Gastroesophageal sphincter (tissue), 4 donors: ENCODE data around the gene CFP. TPM values are rescaled to one million over a fixed set of nuclear protein-coding genes. Genes with fewer than 3 reads are reported as not detected.

Experiments
- ATAC-seq: fragments of 150-250 bp; one replicate; pipeline ENCODE4 v1.9.1; 2016; ENCODE audit warnings: mild to moderate bottlenecking, moderate library complexity
- H3K27ac ChIP-seq, 4 donors: fragments of 200-600 bp; sonication (generic) in 3 of 4; 1 replicate in 3 of 4; 2 replicates in 1 of 4; pipeline ENCODE4 v1.5.1; 2016 to 2019
- H3K27me3 ChIP-seq: fragments of 200-600 bp; sonication (generic); one replicate; pipeline ENCODE4 v1.5.1; 2019
- H3K36me3 ChIP-seq, 2 donors: fragments of 200-600 bp; sonication (generic); one replicate each; pipeline ENCODE4 v1.5.1; 2019; ENCODE audit warnings: control low read depth in 1 of 2
- H3K4me1 ChIP-seq, 3 donors: fragments of 200-600 bp; sonication (generic); 1 replicate in 2 of 3; 2 replicates in 1 of 3; pipeline ENCODE4 v1.5.1; 2016 to 2019; ENCODE audit warnings: control low read depth in 2 of 3
- H3K4me3 ChIP-seq, 2 donors: fragments of 200-600 bp; sonication (generic); one replicate each; pipeline ENCODE4 v1.5.1; 2019; ENCODE audit warnings: mild to moderate bottlenecking in 1 of 2, moderate library complexity in 1 of 2
- H3K9me3 ChIP-seq, 3 donors: fragments of 200-600 bp; sonication (generic); one replicate each; pipeline ENCODE4 v1.5.1; 2017 to 2019; ENCODE audit warnings: control low read depth in 2 of 3
- CTCF ChIP-seq, 4 experiments: fragments of 200-600 bp in 2 of 4; fragments of 450-650 bp in 2 of 4; sonication (generic) in 1 of 4; IDR thresholded peaks; one replicate each; pipeline ENCODE4 v1.5.1; 2017 to 2019; ENCODE audit warnings: antibody characterized with exemption in 4 of 4, mild to moderate bottlenecking in 2 of 4, moderate library complexity in 2 of 4
- EP300 ChIP-seq: sonication (generic); formaldehyde crosslinking; IDR thresholded peaks from one replicate; pipeline ENCODE4 v1.6.1; 2017; ENCODE audit warnings: antibody characterized with exemption, mild to moderate bottlenecking
- POLR2A ChIP-seq, 2 donors: fragments of 450-650 bp; IDR thresholded peaks; one replicate each; pipeline ENCODE4 v1.6.1; 2017; ENCODE audit warnings: antibody characterized with exemption in 2 of 2, mild to moderate bottlenecking in 2 of 2, moderate library complexity in 1 of 2
- POLR2AphosphoS5 ChIP-seq: sonication (generic); formaldehyde crosslinking; IDR thresholded peaks from one replicate; pipeline ENCODE4 v1.6.1; 2017; ENCODE audit warnings: antibody characterized with exemption
- WGBS, 2 donors: methylation state at CpG; one replicate each; pipeline ENCODE4 v1.1.5; 2018; ENCODE audit warnings: low coverage in 1 of 2; 5-methylcytosine and 5-hydroxymethylcytosine counted together
- total RNA-seq, 4 donors: library from RNA; depleted of rRNA; stranded (reverse); fragments of >200 nt; gene quantifications; one replicate each; pipeline ENCODE4 v1.1.0, GENCODE V29; 2016

The CFP gene
- total RNA-seq, 4 donors from 2014 or later = 0.78 to 18.4 (median 4.7) TPM

GRCh38 chrX:47623540-47624027, 6.1 kb downstream of the CFP start:
- TF ChIP-seq EP300 (no peak), POLR2A (IDR thresholded peaks at IDR 0.05) (no peak), POLR2AphosphoS5 (no peak), CTCF (IDR thresholded peaks at IDR 0.05) (no peak)
- Histone ChIP-seq H3K27ac (no peak overlapping the region), H3K9me3 (no peaks in the 10 kb centered on the region), H3K27me3 (peaks cover 13% of the 10 kb centered on the region), H3K36me3 (no peaks in the 10 kb centered on the region), H3K4me1 (peaks cover 0 to 18% (median 0%) of the 10 kb centered on the region in 3 donors), H3K4me3 (peak overlapping the region in 1 of 2 donors; percentile 24)
- no peak for ATAC-seq
- 0 to 30% methylated on average over 1 to 14 of the region's 35 CpGs for WGBS, 2 donors

GRCh38 chrX:47621851-47622250, 7.9 kb downstream of the CFP start:
- WGBS, 2 donors = 60 to 84% methylated on average over 1 to 5 of the region's 6 CpGs

GRCh38 chrX:47620303-47620685, 9.4 kb downstream of the CFP start:
- no peak overlapping the region for H3K27ac ChIP-seq
- peaks cover 0 to 18% (median 0%) of the 10 kb centered on the region in 3 donors for H3K4me1 ChIP-seq
- no peak for ATAC-seq
- H3K4me3 ChIP-seq = no peak overlapping the region
- 79% methylated on average over 3 of the region's 9 CpGs; no CpG with 5 or more reads in 1 of the 2 donors for WGBS, 2 donors
- H3K9me3 ChIP-seq = no peaks in the 10 kb centered on the region
- no peaks in the 10 kb centered on the region for H3K36me3 ChIP-seq
- TF ChIP-seq POLR2A (IDR thresholded peaks at IDR 0.05) (no peak), EP300 (no peak), POLR2AphosphoS5 (no peak), CTCF (IDR thresholded peaks at IDR 0.05) (no peak)
- peaks cover 13% of the 10 kb centered on the region for H3K27me3 ChIP-seq

More at GRCh38 chrX:47621851-47622250, 7.9 kb downstream of the CFP start:
- Histone ChIP-seq H3K9me3 (no peaks in the 10 kb centered on the region), H3K36me3 (no peaks in the 10 kb centered on the region), H3K4me1 (peaks cover 0 to 18% (median 0%) of the 10 kb centered on the region in 3 donors), H3K27ac (no peak overlapping the region), H3K4me3 (no peak overlapping the region), H3K27me3 (peaks cover 13% of the 10 kb centered on the region)
- TF ChIP-seq EP300 = no peak
- no peak for TF ChIP-seq CTCF (IDR thresholded peaks at IDR 0.05)
- no peak for TF ChIP-seq POLR2A (IDR thresholded peaks at IDR 0.05)
- TF ChIP-seq POLR2AphosphoS5 = no peak
- ATAC-seq = no peak

- Histone ChIP-seq H3K27me3 (peaks cover 13% of the 10 kb centered on the region), H3K4me1 (peaks cover 0 to 18% (median 0%) of the 10 kb centered on the region in 3 donors), H3K9me3 (no peaks in the 10 kb centered on the region), H3K4me3 (peak within 1 kb of the TSS in 1 of 2 donors; percentile 39), H3K27ac (no peak within 1 kb of the TSS), H3K36me3 (no peaks in the 10 kb centered on the region)
- WGBS, 2 donors = no CpG with 5 or more reads among the region's 88 CpGs
- TF ChIP-seq POLR2AphosphoS5 (peak; percentile 7), CTCF (IDR thresholded peaks at IDR 0.05) (peak in 2 of 4 experiments; percentile 36 to 55), POLR2A (IDR thresholded peaks at IDR 0.05) (no peak), EP300 (no peak)
- peak; percentile 85 for ATAC-seq
These were observed 10.0 kb downstream of the CFP start, which contains the start of gene SYN1 for GRCh38 chrX:47619486-47620302. TSS of gene SYN1 (minus strand) at chrX:47619857. CDS start at chrX:47619728, 129 bp downstream.
